Right cardiac atrium (tissue), 5 donors: Measurements from ENCODE around the gene RFX1. TPM values are rescaled to one million over a fixed set of nuclear protein-coding genes. Genes with fewer than 3 reads are reported as not detected.
"Not testable (repeated sequence)": the region's sequence is repeated elsewhere in the genome, so short reads cannot be mapped to it uniquely, and the experiment has no call there.

Experiments used
- ATAC-seq, 2 donors: fragments of 200-7000 bp; cut with Tn5 transposase; one replicate each; pipeline versions ENCODE4 v1.8.0 to v1.9.1; 2020; ENCODE audit warnings: moderate library complexity in 2 of 2, mild to moderate bottlenecking in 1 of 2
- DNase-seq, 3 donors: peaks; one replicate each; pipeline ENCODE4 v3.0.0-alpha.2; 2020
- H3K27ac ChIP-seq: one replicate; pipeline ENCODE4 v1.5.1; 2013; ENCODE audit warnings: mild to moderate bottlenecking, low read length, control low read depth, moderate library complexity
- H3K27me3 ChIP-seq: one replicate; pipeline ENCODE4 v1.6.1; 2013; ENCODE audit not compliant: control insufficient read depth, insufficient read depth
- H3K4me1 ChIP-seq: one replicate; pipeline ENCODE4 v1.6.1; 2013; ENCODE audit warnings: low read length; ENCODE audit not compliant: control insufficient read depth, insufficient read depth
- H3K4me3 ChIP-seq: one replicate; pipeline ENCODE4 v1.5.1; 2013; ENCODE audit warnings: low read length, control low read depth
- H3K9me3 ChIP-seq: one replicate; pipeline ENCODE4 v1.6.1; 2013; ENCODE audit warnings: low read length; ENCODE audit not compliant: control insufficient read depth
- WGBS: extraction: QIAGEN DNeasy Blood & Tissue Kit; methylation state at CpG from one replicate; pipeline ENCODE4 v1.1.7; 2013; 5-methylcytosine and 5-hydroxymethylcytosine counted together
- intact Hi-C, 4 donors: fragments of 100-400 bp; cut with DNase I; formaldehyde crosslinking; loops; one replicate each; pipeline versions ENCODE4 v1.11.0 to v1.14.0; 2022 to 2023
- polyA plus RNA-seq: library from polyadenylated mRNA; stranded (reverse); fragments of 200-250 nt; gene quantifications from one replicate; pipeline ENCODE4 v1.2.3, GENCODE V29; 2013
- total RNA-seq, 4 donors: library from RNA; stranded (reverse); fragmentation: NEBNext Ultra II Directional; extraction: Animal tissue kit (Norgen Biotek cat#: 25700); gene quantifications; one replicate each; pipeline ENCODE4 v1.2.1, GENCODE V29; 2021
- donor health status: healthy with polysubstance abuse.
- donor health status: DM: no; HTN: yes; CAD: no.
- donor health status: DM: no; HTN: no; CAD: no.
- donor health status: DM: no; HTN: yes; CAD: no; lungs with severe emphysema.
- donor health status: DM: yes; HTN: yes; CAD: no.

RFX1 gene
- total and polyA plus RNA-seq, 5 donors, result 7.0 to 15.6 (median 11.5) TPM

DNA sequence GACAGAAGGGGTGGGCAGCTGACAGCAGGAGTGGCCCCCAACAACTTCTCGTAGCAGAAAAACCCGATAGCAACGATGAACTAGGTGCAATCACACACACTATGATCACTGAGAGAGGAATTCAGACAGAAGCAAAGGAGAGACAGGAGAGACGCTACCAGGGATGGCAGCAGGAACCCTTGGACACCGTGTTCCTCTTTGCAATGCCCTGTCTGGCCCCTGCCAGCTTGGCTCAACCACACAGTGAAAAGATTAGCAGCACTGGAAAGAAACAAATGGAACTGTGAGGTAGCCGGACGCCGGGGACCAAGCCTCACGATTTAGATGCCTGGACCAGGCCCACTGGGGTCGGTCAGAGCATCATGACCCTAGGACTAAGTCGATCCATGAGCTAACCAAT is 30.2 kb downstream of the RFX1 start:
- Histone ChIP-seq H3K4me3 (no peak overlapping the region), H3K27me3 (no peaks in the 10 kb centered on the region), H3K27ac (peak overlapping the region; percentile 39), H3K9me3 (no peaks in the 10 kb centered on the region), H3K4me1 (peaks cover 9% of the 10 kb centered on the region)
- WGBS, result 79% methylated on average over 11 of the region's 11 CpGs
- intact Hi-C loops, result no loop called here
- ATAC-seq (peak; percentile 9 to 28), DNase-seq (peak in 1 of 3 donors; percentile 22)

DNA sequence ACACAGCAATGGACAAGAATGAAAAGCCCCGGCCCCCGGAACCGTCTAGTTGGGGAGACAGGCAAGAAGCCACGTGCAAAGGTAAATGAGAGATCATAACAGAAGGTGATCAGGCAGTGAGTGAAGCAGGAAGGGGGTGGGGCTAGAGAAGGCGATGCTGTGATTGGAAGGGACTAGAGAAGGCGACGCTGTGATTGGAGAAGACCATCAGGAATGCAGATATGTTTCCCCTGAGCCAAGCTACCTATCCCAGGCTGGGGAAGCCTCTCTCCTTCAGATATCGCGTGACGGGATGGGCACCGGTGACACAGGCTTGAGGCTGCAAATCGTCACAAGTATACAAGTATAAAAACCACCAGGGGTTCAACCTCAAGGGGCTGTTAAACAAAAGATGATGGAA is 32.0 kb downstream of the RFX1 start:
- no peak for DNase-seq
- H3K9me3 ChIP-seq, result no peaks in the 10 kb centered on the region
- intact Hi-C loops, result no loop called here
- ATAC-seq, result no peak
- WGBS, result 67% methylated on average over 12 of the region's 12 CpGs
- peaks cover 4% of the 10 kb centered on the region for H3K4me1 ChIP-seq
- no peaks in the 10 kb centered on the region for H3K27me3 ChIP-seq
- no peak overlapping the region for H3K4me3 ChIP-seq
- H3K27ac ChIP-seq, result no peak overlapping the region

DNA sequence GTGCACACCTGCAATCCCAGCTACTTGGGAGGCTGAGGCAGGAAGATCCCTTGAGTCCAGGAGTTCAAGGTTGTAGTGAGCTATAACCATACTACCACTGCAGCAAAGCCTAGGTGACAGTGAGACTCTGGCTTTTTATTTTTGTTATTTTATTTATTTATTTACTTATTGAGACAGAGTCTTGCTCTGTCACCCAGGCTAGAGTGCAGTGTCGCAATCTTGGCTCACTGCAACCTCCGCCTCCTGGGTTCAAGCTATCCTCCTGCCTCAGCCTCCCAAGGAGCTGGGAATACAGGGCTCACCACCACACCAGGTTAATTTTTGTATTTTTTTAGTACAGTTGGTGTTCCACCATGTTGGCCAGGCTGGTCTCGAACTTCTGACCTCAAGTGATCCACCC is 32.6 kb downstream of the RFX1 start:
- H3K9me3 ChIP-seq, H3K4me1 ChIP-seq, ATAC-seq, H3K4me3 ChIP-seq, H3K27me3 ChIP-seq, H3K27ac ChIP-seq, DNase-seq, intact Hi-C loops: not testable (repeated sequence)
- 95% methylated on average over 3 of the region's 3 CpGs for WGBS

DNA sequence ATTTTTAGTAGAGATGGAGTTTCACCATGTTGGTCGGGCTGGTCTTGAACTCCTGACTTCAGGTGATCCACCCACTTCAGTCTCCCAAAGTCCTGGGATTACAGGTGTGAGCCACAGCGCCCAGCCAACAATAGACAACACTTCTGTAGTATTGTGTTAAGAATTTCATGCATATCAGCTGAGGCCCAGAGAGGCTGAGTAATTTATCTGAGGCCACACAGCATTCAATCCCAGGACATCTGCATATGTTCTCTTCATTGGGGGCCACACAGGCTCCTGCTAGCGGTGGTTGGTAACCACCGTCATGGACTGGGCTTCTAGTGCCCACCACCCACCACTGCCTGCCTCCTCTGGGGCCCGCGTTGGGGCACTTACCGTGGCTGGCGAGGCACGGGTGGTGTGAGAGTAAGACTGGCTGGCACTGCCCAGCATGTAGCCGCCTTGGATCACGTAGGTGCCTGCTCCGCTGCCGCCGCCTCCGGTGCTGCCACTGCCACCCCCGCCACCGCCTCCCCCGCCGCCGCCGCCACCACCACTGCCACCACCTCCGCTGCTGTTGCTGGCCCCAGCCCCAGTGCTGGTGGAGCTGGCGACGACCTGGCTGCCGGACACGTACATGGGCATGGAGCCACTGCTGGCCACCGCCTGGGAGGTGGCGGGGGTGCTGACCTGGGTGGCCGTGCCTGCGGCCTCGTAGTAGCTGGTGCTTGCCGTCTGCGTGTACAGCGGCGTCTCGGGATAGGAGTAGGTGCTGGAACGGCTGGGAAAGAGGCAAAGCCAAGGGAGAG is 33.6 kb downstream of the RFX1 start:
- 92% methylated on average over 37 of the region's 37 CpGs for WGBS
- ATAC-seq, result no peak
- peak in 1 of 3 donors; percentile 55 for DNase-seq
- Histone ChIP-seq H3K27me3 (no peaks in the 10 kb centered on the region), H3K9me3 (no peaks in the 10 kb centered on the region), H3K4me3 (no peak overlapping the region), H3K27ac (no peak overlapping the region), H3K4me1 (peaks cover 3% of the 10 kb centered on the region)
- intact Hi-C loops, result no loop called here

DNA sequence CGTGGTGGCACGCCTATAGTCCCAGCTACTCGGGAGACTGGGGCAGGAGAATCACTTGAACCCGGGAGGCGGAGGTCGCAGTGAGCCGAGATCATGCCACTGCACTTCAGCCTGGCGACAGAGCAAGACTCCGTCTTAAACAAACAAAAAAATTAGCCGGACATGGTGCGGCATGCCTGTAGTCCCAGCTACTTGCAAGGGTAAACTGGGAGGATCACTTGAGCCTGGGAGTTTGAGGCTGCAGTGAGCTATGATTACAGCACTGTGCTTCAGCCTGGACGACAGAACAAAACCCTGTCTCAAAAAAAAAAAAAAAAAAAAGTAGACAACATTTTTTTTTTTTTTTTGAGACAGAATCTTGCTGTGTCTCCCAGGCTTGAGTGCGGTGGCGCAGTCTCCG is 34.3 kb downstream of the RFX1 start:
- H3K4me1 ChIP-seq, H3K27ac ChIP-seq, DNase-seq, ATAC-seq, H3K9me3 ChIP-seq, H3K4me3 ChIP-seq, intact Hi-C loops, H3K27me3 ChIP-seq: not testable (repeated sequence)
- 90% methylated on average over 15 of the region's 15 CpGs for WGBS

DNA sequence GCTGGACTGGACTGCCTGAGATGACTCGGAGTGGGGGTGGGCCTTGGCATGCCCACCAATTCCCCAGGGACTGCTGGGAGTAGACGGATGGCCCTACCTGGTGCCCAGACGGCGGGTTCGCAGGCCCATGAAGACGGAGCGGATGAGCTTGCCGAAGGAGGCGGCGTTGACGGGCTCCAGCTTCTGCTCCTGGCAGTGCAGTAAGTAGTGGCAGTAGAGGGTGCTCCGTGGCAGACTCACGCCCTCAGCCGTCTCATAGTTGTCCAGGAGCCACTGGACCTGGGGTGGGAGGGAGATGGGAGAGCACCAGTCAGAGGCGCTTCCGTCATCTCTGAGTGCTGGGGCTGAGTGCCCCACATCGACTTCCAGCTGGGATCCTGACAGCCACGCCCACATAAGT is 36.2 kb downstream of the RFX1 start:
- ATAC-seq (peak in 1 of 2 donors; percentile 13), DNase-seq (peak in 2 of 3 donors; percentile 25 to 55)
- Histone ChIP-seq H3K4me3 (no peak overlapping the region), H3K27me3 (no peaks in the 10 kb centered on the region), H3K9me3 (no peaks in the 10 kb centered on the region), H3K27ac (no peak overlapping the region), H3K4me1 (no peaks in the 10 kb centered on the region)
- WGBS, result 87% methylated on average over 18 of the region's 18 CpGs
- intact Hi-C loops, result no loop called here

DNA sequence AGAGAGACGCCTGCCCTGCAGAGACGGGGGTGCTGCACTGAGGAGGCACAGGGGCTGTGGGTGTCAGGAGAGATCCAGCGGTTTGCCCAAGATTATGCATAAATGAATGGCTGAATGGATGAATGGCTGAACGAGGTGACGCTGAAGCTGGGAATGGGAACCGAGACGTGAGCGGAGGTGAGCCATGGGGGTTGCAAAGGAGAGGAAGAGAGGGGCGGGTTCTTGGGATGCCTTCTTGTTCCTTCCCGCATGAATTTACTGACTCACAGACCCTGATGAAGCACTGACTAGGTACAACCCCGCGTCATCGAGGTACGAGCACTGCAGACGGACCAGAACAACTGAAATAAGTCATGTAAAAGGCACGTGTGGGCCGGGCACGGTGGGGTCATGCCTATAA is 37.1 kb downstream of the RFX1 start:
- Histone ChIP-seq H3K9me3 (no peaks in the 10 kb centered on the region), H3K27ac (no peak overlapping the region), H3K4me3 (no peak overlapping the region), H3K27me3 (no peaks in the 10 kb centered on the region), H3K4me1 (no peaks in the 10 kb centered on the region)
- ATAC-seq (no peak), DNase-seq (peak in 1 of 3 donors; percentile 13)
- intact Hi-C loops, result no loop called here
- WGBS, result 94% methylated on average over 18 of the region's 18 CpGs

DNA sequence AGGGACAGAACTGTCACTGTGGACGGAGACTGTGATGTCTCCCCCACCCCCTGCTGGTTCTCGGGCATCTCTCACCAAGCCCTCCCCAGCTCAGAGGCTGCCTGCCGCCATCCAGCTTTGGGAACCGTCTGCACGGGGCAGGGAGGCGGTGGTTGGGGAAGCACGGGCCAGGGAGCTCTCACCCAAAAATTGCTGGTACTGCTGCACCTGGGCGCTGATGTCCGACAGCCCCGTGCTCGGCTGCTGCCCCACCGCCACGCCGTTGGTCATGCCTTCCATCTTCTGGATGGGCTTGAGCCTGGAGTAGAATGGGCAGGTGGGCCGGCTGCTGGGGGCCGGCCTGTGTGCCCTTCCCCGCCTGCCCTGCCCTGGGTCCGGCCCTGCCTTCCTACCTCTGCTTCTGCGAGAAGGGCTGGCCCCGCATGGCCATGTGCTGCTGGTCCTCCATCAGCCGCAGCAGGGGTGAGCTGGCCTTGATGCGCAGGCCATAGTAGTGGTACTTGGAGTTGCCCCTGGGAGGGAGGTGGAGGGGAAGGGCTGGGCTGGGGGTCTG is 37.7 kb downstream of the RFX1 start:
- H3K9me3 ChIP-seq, result no peaks in the 10 kb centered on the region
- intact Hi-C loops, result no loop called here
- 93% methylated on average over 22 of the region's 22 CpGs for WGBS
- DNase-seq (peak in 1 of 3 donors; percentile 24), ATAC-seq (no peak)
- no peaks in the 10 kb centered on the region for H3K4me1 ChIP-seq
- no peak overlapping the region for H3K27ac ChIP-seq
- no peak overlapping the region for H3K4me3 ChIP-seq
- H3K27me3 ChIP-seq, result no peaks in the 10 kb centered on the region

DNA sequence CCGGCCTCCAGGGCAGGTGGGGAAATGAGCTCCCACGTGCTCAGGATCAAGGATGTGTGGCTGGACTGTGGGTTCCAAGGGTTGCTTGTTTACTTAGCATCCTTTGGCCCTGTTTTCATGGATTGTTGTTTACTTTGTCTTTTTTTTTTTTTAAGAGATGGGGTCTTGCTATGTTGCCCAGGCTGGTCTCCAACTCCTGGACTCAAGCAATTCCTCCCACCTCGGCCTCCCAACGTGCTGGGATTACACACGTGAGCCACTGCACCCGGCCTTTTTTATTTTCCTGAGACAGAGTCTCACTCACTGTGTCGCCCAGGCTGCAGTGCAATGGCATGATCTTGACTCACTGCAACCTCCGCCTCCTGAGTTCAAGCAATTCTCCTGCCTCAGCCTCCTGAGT is 38.9 kb downstream of the RFX1 start:
- H3K9me3 ChIP-seq, ATAC-seq, H3K4me3 ChIP-seq, DNase-seq, H3K4me1 ChIP-seq, H3K27ac ChIP-seq, intact Hi-C loops, H3K27me3 ChIP-seq: not testable (repeated sequence)
- 98% methylated on average over 8 of the region's 8 CpGs for WGBS

DNA sequence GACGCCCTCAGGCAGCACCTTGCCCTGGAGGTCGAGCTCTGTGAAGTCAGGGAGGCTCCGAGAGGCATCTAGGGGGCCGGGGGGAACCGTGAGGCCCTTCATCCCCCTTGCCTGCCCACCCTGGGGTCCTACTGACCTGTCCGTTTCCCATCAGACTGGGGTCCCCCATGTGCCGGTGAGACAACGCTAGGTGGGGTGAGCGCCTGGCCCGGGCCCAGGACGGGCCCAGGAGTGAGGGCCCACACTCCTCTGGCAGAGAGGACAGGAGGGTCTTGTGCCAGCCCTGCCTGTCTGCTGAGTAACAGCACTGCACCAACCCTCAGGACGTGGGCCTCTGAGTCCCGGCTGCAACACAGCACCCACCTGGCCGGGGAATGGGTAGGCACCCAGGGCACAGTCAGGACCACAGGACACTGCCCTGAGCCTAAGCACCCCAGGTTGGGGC is 39.4 kb downstream of the RFX1 start:
- Histone ChIP-seq H3K27ac (no peak overlapping the region), H3K4me1 (no peaks in the 10 kb centered on the region), H3K4me3 (no peak overlapping the region), H3K9me3 (no peaks in the 10 kb centered on the region), H3K27me3 (no peaks in the 10 kb centered on the region)
- ATAC-seq, result no peak
- intact Hi-C loops, result no loop called here
- peak in 1 of 3 donors; percentile 26 for DNase-seq
- 95% methylated on average over 14 of the region's 14 CpGs for WGBS

DNA sequence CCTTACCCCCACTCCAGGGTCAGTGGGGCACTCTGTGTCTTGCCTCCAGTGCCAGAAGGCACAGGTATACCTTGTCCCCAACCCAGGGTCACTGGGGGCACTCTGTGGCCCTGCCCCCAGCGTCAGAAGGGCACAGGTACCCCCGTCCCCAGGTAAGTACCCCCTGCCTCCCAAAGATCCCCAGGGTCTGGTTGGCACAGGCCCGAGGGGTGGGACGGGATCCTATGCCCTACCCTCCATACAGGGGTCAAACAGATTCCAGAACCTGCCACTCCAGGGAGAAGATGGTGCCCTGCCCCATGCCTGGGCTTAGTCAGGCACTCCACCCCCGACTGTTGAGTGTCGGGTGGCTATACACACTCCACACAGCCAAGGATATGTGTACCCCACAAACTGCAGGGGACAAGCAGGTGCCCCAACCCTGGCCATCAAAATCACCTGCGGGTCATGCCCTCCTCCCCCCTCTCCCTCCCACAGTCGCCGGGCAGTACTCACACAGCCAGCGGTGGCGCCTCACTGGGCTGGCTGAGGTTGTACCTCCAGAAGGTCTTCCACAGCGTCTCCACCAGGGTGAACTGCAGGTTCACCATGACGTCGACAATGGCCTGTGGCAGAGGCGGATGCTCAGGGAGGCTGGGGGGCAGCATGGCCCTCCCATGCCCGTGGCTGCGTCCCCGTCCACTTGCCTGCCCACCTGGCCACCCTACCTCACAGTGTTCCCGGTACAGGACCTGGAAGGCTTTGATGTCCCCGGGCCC is 40.0 kb downstream of the RFX1 start:
- intact Hi-C loops, result no loop called here
- no peaks in the 10 kb centered on the region for H3K9me3 ChIP-seq
- no peak overlapping the region for H3K27ac ChIP-seq
- DNase-seq, result peak in 1 of 3 donors; percentile 41
- WGBS, result 94% methylated on average over 20 of the region's 20 CpGs
- H3K4me1 ChIP-seq, result no peaks in the 10 kb centered on the region
- H3K4me3 ChIP-seq, result no peak overlapping the region
- ATAC-seq, result no peak
- no peaks in the 10 kb centered on the region for H3K27me3 ChIP-seq
